Measurements from ENCODE around the gene XRCC4. TPM values are rescaled to one million over a fixed set of nuclear protein-coding genes. Genes with fewer than 3 reads are reported as not detected.

The XRCC4 gene
- total RNA-seq, 1 donor from 2014 or later = 45.6 TPM

DNA sequence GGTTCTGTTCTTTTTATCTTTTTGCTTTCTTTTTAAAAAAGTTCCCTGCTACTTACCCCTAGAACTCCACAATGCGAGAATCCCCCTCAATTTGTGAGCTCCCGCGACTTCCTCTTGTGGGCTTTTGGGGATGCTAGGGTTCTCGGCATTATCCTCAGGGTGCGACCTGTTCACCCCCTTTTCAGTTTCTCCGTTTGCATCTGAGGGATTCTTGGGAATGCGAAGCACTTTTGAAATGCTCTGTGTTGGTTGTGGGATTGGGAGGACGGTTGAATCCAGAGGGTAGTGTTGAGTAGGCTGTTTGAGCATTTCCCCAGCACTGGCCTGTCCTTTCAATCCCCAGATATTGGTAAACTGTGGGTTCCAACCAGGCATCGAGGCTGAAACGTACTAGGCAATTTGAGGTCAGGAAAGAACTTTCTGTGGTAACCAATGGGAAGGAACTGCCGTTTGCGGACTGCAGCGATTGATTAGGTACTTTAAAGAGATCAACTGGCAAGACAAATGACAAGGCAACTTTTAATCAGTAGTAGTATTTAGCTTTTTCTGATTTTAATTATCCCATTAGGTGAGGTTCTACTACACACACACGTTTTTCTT, 415 bp downstream of the XRCC4 start:
- H3K4me1 Mint-ChIP-seq = peaks cover 20% of the 10 kb centered on the region
- peak overlapping the region; percentile 86 for H3K4me2 ChIP-seq
- peak overlapping the region; percentile 100 for H2AFZ ChIP-seq (replicated peaks)
- H3K9me3 Mint-ChIP-seq = no peaks in the 10 kb centered on the region
- peak overlapping the region; percentile 88 for H3K27ac ChIP-seq
- no peaks in the 10 kb centered on the region for H3K27me3 Mint-ChIP-seq (ENCODE audit: insufficient read depth, low read depth)
- peak; percentile 56 for DNase-seq (ENCODE audit: low spot score)
- peaks cover 10% of the 10 kb centered on the region for H3F3A ChIP-seq (ENCODE audit: low read depth)
- H3K36me3 ChIP-seq = peaks cover 4% of the 10 kb centered on the region
- H3K27me3 ChIP-seq = no peaks in the 10 kb centered on the region
- no peak for TF ChIP-seq EZH2phosphoT487 (IDR thresholded peaks at IDR 0.05)
- TF ChIP-seq EZH2 (IDR thresholded peaks at IDR 0.05) = no peak
- TF ChIP-seq, protein P1, sequence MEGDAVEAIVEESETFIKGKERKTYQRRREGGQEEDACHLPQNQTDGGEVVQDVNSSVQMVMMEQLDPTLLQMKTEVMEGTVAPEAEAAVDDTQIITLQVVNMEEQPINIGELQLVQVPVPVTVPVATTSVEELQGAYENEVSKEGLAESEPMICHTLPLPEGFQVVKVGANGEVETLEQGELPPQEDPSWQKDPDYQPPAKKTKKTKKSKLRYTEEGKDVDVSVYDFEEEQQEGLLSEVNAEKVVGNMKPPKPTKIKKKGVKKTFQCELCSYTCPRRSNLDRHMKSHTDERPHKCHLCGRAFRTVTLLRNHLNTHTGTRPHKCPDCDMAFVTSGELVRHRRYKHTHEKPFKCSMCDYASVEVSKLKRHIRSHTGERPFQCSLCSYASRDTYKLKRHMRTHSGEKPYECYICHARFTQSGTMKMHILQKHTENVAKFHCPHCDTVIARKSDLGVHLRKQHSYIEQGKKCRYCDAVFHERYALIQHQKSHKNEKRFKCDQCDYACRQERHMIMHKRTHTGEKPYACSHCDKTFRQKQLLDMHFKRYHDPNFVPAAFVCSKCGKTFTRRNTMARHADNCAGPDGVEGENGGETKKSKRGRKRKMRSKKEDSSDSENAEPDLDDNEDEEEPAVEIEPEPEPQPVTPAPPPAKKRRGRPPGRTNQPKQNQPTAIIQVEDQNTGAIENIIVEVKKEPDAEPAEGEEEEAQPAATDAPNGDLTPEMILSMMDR (IDR thresholded peaks at IDR 0.05) = no peak
- H3K36me3 Mint-ChIP-seq = peaks cover 19% of the 10 kb centered on the region
- peak overlapping the region; percentile 78 for H3K9ac ChIP-seq
- H3K4me3 ChIP-seq = peak overlapping the region; percentile 78
- peak overlapping the region; percentile 100 for H3K4me3 Mint-ChIP-seq
- H3K9me3 ChIP-seq (ENCODE audit: low read depth) = no peaks in the 10 kb centered on the region
- H4K20me1 ChIP-seq (ENCODE audit: low read depth) = peaks cover 28% of the 10 kb centered on the region
- H3K4me1 ChIP-seq = peaks cover 18% of the 10 kb centered on the region
- peak overlapping the region; percentile 95 for H3K27ac Mint-ChIP-seq
- H3K79me2 ChIP-seq (ENCODE audit: low read depth) = peaks cover 78% of the 10 kb centered on the region

DNA sequence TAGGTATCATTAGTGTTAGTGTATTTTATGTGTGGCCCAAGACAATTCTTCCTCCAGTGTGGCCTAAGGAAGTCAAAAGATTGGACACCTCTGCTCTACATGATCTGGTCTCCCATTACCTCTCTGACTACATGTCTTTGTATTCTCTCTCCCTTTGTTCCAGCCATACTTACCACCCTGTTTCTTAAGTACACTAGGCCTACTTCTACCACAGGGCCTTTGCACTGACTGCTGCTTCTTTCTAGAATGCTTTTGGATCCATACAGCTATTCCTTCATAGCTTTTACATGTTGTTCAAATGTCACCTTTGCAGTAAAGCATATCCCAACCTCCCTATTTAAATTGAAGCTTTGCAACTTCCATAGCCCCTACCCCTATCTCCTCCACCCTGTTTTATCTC, 5.4 kb downstream of the XRCC4 start:
- DNase-seq (ENCODE audit: low spot score) = no peak
- Histone ChIP-seq H3K9me3 (ENCODE audit: low read depth) (no peaks in the 10 kb centered on the region), H3K36me3 (no peaks in the 10 kb centered on the region), H3K27ac (no peak overlapping the region), H3K4me2 (no peak overlapping the region), H3F3A (ENCODE audit: low read depth) (peaks cover 7% of the 10 kb centered on the region), H2AFZ (replicated peaks) (no peak overlapping the region), H3K79me2 (ENCODE audit: low read depth) (peaks cover 42% of the 10 kb centered on the region), H3K9ac (no peak overlapping the region), H3K4me3 (no peak overlapping the region), H3K4me1 (peaks cover 11% of the 10 kb centered on the region), H4K20me1 (ENCODE audit: low read depth) (no peaks in the 10 kb centered on the region), H3K27me3 (no peaks in the 10 kb centered on the region)
- no peaks in the 10 kb centered on the region for H3K36me3 Mint-ChIP-seq
- H3K27me3 Mint-ChIP-seq (ENCODE audit: insufficient read depth, low read depth) = no peaks in the 10 kb centered on the region
- peaks cover 8% of the 10 kb centered on the region for H3K4me1 Mint-ChIP-seq
- H3K9me3 Mint-ChIP-seq = no peaks in the 10 kb centered on the region
- no peak for TF ChIP-seq EZH2 (IDR thresholded peaks at IDR 0.05)
- TF ChIP-seq, protein P1 (IDR thresholded peaks at IDR 0.05) = no peak
- TF ChIP-seq EZH2phosphoT487 (IDR thresholded peaks at IDR 0.05) = no peak
- H3K4me3 Mint-ChIP-seq = no peak overlapping the region
- H3K27ac Mint-ChIP-seq = no peak overlapping the region

GRCh38 chr5:83084336-83084735, 7.0 kb downstream of the XRCC4 start:
- no peak overlapping the region for H3K4me2 ChIP-seq
- H3K36me3 Mint-ChIP-seq = no peaks in the 10 kb centered on the region
- H3K9me3 ChIP-seq (ENCODE audit: low read depth) = no peaks in the 10 kb centered on the region
- H3K27ac Mint-ChIP-seq = no peak overlapping the region
- no peak overlapping the region for H3K4me3 ChIP-seq
- H3K27me3 Mint-ChIP-seq (ENCODE audit: insufficient read depth, low read depth) = no peaks in the 10 kb centered on the region
- no peak overlapping the region for H3K4me3 Mint-ChIP-seq
- no peak overlapping the region for H2AFZ ChIP-seq (replicated peaks)
- peaks cover 28% of the 10 kb centered on the region for H3K79me2 ChIP-seq (ENCODE audit: low read depth)
- no peak overlapping the region for H3K27ac ChIP-seq
- H4K20me1 ChIP-seq (ENCODE audit: low read depth) = no peaks in the 10 kb centered on the region
- DNase-seq (ENCODE audit: low spot score) = no peak
- no peaks in the 10 kb centered on the region for H3K36me3 ChIP-seq
- TF ChIP-seq, protein P1 (IDR thresholded peaks at IDR 0.05) = no peak
- TF ChIP-seq EZH2 (IDR thresholded peaks at IDR 0.05) (no peak), EZH2phosphoT487 (IDR thresholded peaks at IDR 0.05) (no peak)
- H3F3A ChIP-seq (ENCODE audit: low read depth) = no peaks in the 10 kb centered on the region
- no peaks in the 10 kb centered on the region for H3K4me1 Mint-ChIP-seq
- H3K9ac ChIP-seq = no peak overlapping the region
- H3K27me3 ChIP-seq = no peaks in the 10 kb centered on the region
- H3K4me1 ChIP-seq = no peaks in the 10 kb centered on the region
- peaks cover under 1% of the 10 kb centered on the region for H3K9me3 Mint-ChIP-seq

Measured in neural progenitor cell (in vitro differentiated cells).